ENCODE results near the gene BCL11A. TPM values are rescaled to one million over a fixed set of nuclear protein-coding genes. Genes with fewer than 3 reads are reported as not detected.
A peak's percentile ranks its signal among the peaks of the same experiment; 100 is the strongest.

BCL11A gene
- total RNA-seq, 4 donors from 2014 or later, result 4.6 to 12.8 (median 9.0) TPM

- no peak overlapping the region for H3K4me3 ChIP-seq (replicated peaks in 1 of 3)
- H3K36me3 ChIP-seq, result no peaks in the 10 kb centered on the region
- H3K27me3 ChIP-seq, result no peaks in the 10 kb centered on the region
- H3K27ac ChIP-seq, result no peak overlapping the region
- TF ChIP-seq, protein P1, sequence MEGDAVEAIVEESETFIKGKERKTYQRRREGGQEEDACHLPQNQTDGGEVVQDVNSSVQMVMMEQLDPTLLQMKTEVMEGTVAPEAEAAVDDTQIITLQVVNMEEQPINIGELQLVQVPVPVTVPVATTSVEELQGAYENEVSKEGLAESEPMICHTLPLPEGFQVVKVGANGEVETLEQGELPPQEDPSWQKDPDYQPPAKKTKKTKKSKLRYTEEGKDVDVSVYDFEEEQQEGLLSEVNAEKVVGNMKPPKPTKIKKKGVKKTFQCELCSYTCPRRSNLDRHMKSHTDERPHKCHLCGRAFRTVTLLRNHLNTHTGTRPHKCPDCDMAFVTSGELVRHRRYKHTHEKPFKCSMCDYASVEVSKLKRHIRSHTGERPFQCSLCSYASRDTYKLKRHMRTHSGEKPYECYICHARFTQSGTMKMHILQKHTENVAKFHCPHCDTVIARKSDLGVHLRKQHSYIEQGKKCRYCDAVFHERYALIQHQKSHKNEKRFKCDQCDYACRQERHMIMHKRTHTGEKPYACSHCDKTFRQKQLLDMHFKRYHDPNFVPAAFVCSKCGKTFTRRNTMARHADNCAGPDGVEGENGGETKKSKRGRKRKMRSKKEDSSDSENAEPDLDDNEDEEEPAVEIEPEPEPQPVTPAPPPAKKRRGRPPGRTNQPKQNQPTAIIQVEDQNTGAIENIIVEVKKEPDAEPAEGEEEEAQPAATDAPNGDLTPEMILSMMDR (IDR thresholded peaks at IDR 0.05), result peak in 1 of 6 experiments; percentile 6
- no peak for TF ChIP-seq POLR2A (IDR thresholded peaks at IDR 0.05)
- no peaks in the 10 kb centered on the region for H3K9me3 ChIP-seq
- H3K4me1 ChIP-seq, result peaks cover 0 to 8% of the 10 kb centered on the region in 2 donors
- DNase-seq, result no peak
- 64 to 68% methylated on average over 13 of the region's 13 CpGs for WGBS, 2 donors
- intact Hi-C loops (cut with DNase I), result no loop called here
Observed at GRCh38 chr2:60533101-60534051, 20.1 kb downstream of the BCL11A start.

- WGBS, 2 donors, result 86 to 92% methylated on average over 3 of the region's 3 CpGs
- Histone ChIP-seq H3K27ac (no peak overlapping the region), H3K9me3 (no peaks in the 10 kb centered on the region), H3K4me1 (peaks cover 0 to 8% of the 10 kb centered on the region in 2 donors), H3K27me3 (no peaks in the 10 kb centered on the region), H3K4me3 (replicated peaks in 1 of 3) (no peak overlapping the region), H3K36me3 (no peaks in the 10 kb centered on the region)
- no peak for DNase-seq
- no peak for TF ChIP-seq POLR2A (IDR thresholded peaks at IDR 0.05)
- TF ChIP-seq, protein P1 (IDR thresholded peaks at IDR 0.05), result no peak
- intact Hi-C loops (cut with DNase I), result no loop called here
Observed at GRCh38 chr2:60532421-60532820, 21.0 kb downstream of the BCL11A start.

DNA sequence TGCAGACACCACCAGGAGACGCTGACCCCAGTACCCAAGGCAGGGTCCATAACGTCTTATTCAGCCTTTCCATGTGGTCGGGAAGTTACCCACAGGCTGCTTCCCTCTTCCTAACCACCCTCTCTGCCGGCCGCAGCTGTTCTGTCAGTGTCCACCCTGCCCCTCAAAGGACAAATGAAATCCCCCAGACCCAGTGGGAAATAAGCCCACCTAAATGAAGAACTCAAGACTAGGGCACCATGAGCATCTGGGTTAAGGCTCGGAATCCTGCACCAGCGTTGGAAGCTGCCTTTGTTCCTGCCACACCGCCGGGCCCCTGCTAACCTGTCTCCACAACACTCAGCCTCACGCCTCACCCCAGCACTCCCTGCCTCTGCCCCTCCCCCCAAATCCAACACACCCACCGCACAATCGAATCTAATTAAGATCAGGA lies 21.7 kb downstream of the BCL11A start:
- Histone ChIP-seq H3K9me3 (no peaks in the 10 kb centered on the region), H3K36me3 (no peaks in the 10 kb centered on the region), H3K4me3 (replicated peaks in 1 of 3) (no peak overlapping the region), H3K27me3 (no peaks in the 10 kb centered on the region), H3K4me1 (peaks cover 0 to 8% of the 10 kb centered on the region in 2 donors), H3K27ac (no peak overlapping the region)
- intact Hi-C loops (cut with DNase I), result no loop called here
- TF ChIP-seq POLR2A (IDR thresholded peaks at IDR 0.05), result no peak
- TF ChIP-seq, protein P1 (IDR thresholded peaks at IDR 0.05), result no peak
- DNase-seq, result no peak
- WGBS, 2 donors, result 86 to 87% methylated on average over 12 of the region's 12 CpGs

DNA sequence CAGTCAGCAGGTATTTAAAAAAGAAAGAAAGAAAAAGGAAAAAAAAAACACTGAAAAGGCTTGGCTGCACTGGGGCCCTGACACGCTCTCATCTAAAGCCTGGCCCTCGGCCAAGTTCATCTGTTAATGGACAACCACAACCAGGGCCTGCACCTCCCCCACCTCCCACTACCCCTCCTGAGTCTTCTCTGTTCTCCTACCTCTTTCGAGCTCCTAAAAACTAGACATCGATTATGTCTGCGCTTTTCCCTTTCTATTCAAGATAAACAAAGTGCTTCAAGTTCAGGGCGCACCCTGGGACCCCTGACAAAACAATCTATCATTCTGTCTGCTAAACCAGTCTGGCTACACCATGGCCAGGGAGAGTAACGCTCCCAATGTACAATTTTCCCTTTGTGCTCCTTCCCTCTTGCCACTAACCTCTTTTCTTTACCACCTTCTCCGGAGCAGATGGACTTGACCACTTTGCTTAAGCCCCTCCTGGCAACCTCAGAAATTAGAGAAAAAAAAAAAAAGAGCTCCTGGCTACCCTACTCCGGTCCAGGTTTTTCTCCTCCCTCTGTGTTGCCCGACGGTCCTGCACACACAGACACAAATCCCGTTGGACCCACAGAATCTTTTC lies 22.7 kb downstream of the BCL11A start:
- TF ChIP-seq POLR2A (IDR thresholded peaks at IDR 0.05), result no peak
- TF ChIP-seq, protein P1 (IDR thresholded peaks at IDR 0.05), result no peak
- Histone ChIP-seq H3K27ac (no peak overlapping the region), H3K9me3 (no peaks in the 10 kb centered on the region), H3K36me3 (no peaks in the 10 kb centered on the region), H3K27me3 (no peaks in the 10 kb centered on the region), H3K4me3 (replicated peaks in 1 of 3) (no peak overlapping the region), H3K4me1 (peaks cover 0 to 8% of the 10 kb centered on the region in 2 donors)
- 21% methylated on average over 12 of the region's 12 CpGs for WGBS, 2 donors
- peak; percentile 83 to 85 for DNase-seq
- intact Hi-C loops (cut with DNase I), result no loop called here
